Colonic mucosa (tissue), 4 donors: ENCODE measurements around the gene COQ9. TPM values are rescaled to one million over a fixed set of nuclear protein-coding genes. Genes with fewer than 3 reads are reported as not detected.
A peak's percentile ranks its signal among the peaks of the same experiment; 100 is the strongest.

Experiments
- DNase-seq: peaks from one replicate; pipeline ENCODE4 v3.0.0-alpha.2; 2020
- H3K27ac ChIP-seq: fragments of 200-600 bp; one replicate; pipeline ENCODE4 v1.8.0; 2021
- H3K27me3 ChIP-seq: fragments of 200-600 bp; one replicate; pipeline ENCODE4 v1.8.0; 2021
- H3K36me3 ChIP-seq: fragments of 200-600 bp; one replicate; pipeline ENCODE4 v1.8.0; 2021
- H3K4me1 ChIP-seq: fragments of 200-600 bp; one replicate; pipeline ENCODE4 v1.8.0; 2021; ENCODE audit warnings: mild to moderate bottlenecking
- H3K4me3 ChIP-seq: fragments of 200-600 bp; one replicate; pipeline ENCODE4 v1.8.0; 2021
- H3K9ac ChIP-seq, 2 donors: one replicate each; pipeline ENCODE4 v1.7.0; 2013; ENCODE audit warnings: control low read depth in 2 of 2, low read depth in 2 of 2, low read length in 2 of 2
- H3K9me3 ChIP-seq: fragments of 200-600 bp; one replicate; pipeline ENCODE4 v1.8.0; 2021
- intact Hi-C: fragments of 100-400 bp; cut with DNase I; formaldehyde crosslinking; loops from one replicate; pipeline ENCODE4 v1.14.1; 2022
- total RNA-seq, 2 donors: library from RNA; stranded (reverse); fragmentation: NEBNext Ultra II Directional in 1 of 2; extraction: Animal tissue kit (Norgen Biotek cat#: 25700) in 1 of 2; gene quantifications; one replicate each; pipeline ENCODE4 v1.2.1, GENCODE V29; 2021
- TF ChIP-seq, protein P1 (sequence below): fragments of 200-600 bp; IDR thresholded peaks from one replicate; pipeline ENCODE4 v1.8.0; 2022; ENCODE audit warnings: antibody characterized with exemption, mild to moderate bottlenecking
- donor health status: healthy.
- donor health status: DM: no; HTN: no; CAD: no.
- donor health status: DM: no; HTN: no; CAD: no.

Gene COQ9
- total RNA-seq, 2 donors from 2014 or later = 104 to 125 TPM

DNA sequence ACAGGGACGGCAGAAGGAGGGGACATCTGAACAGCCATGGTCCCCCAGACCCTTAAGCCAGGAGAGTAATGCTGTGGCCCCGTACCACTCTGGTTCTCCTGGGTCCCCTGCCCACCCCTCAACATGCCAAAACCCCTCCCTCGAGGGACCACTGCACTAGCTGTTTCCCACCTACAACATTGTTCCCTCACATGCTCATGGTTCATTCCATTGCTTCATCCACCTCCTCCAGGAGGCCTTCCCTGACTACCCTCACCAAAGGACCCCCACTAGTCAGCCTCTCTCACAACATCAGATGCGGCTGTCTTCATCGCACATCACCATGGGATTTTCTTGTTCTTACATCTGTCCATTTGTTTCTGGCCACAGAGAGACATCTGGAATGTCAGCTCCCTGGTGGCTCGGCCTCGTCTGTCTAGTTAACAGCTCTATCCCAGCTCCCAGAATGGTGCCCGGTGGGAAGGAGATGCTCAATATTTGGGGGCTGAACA, 37.3 kb downstream of the COQ9 start:
- Histone ChIP-seq H3K9ac (peak overlapping the region in 1 of 2 donors; percentile 84), H3K4me3 (no peak overlapping the region), H3K4me1 (peaks cover 9% of the 10 kb centered on the region), H3K27ac (no peak overlapping the region), H3K27me3 (no peaks in the 10 kb centered on the region), H3K36me3 (no peaks in the 10 kb centered on the region), H3K9me3 (no peaks in the 10 kb centered on the region)
- TF ChIP-seq, protein P1, sequence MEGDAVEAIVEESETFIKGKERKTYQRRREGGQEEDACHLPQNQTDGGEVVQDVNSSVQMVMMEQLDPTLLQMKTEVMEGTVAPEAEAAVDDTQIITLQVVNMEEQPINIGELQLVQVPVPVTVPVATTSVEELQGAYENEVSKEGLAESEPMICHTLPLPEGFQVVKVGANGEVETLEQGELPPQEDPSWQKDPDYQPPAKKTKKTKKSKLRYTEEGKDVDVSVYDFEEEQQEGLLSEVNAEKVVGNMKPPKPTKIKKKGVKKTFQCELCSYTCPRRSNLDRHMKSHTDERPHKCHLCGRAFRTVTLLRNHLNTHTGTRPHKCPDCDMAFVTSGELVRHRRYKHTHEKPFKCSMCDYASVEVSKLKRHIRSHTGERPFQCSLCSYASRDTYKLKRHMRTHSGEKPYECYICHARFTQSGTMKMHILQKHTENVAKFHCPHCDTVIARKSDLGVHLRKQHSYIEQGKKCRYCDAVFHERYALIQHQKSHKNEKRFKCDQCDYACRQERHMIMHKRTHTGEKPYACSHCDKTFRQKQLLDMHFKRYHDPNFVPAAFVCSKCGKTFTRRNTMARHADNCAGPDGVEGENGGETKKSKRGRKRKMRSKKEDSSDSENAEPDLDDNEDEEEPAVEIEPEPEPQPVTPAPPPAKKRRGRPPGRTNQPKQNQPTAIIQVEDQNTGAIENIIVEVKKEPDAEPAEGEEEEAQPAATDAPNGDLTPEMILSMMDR = no peak
- no peak for DNase-seq
- intact Hi-C loops = no loop called here

DNA sequence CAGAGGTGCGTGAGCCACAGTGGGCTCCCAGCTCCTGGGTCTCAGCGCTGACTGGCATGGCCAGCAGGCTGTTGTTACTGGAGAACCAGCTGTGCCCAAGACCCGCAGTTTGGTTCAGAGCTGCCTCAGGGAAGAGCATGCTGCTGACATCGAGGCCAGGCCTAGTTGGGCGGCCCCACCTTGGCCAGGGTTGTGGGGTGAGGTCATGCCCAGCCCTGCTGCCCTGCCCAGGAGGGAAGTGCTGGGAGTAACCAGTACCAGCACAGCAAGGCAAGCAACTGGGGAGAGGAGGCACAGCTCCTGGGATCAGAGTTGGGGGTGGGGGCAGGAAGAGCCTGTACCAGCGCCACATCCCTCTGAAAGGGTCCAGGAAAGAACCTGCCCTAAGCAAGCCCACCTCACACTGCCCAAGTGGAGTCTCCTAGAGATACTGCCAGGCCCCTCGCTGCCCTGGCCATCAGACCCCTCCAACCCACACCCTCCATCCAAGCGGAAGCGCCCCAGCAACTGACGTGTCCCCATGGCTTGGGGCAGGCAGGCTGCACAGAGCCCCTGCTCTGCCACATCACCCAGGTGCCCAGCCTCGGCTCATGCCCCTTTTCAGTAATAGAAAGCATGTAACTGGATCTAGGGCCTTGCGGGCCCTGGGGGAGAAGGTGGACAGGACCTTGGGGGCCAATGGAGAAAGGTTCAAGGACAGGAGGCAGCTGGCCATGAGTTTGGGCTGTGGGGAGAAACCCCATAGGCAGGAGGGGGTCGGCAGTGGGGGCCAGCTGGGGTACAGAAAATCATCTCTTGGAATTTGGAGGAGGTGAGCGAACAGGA, 38.0 kb downstream of the COQ9 start:
- intact Hi-C loops = no loop called here
- peak overlapping the region; percentile 84 to 91 for H3K9ac ChIP-seq
- peaks cover 5% of the 10 kb centered on the region for H3K4me1 ChIP-seq
- TF ChIP-seq, protein P1 = no peak
- peak; percentile 81 for DNase-seq
- H3K36me3 ChIP-seq = no peaks in the 10 kb centered on the region
- peak overlapping the region; percentile 63 for H3K27ac ChIP-seq
- no peaks in the 10 kb centered on the region for H3K27me3 ChIP-seq
- no peaks in the 10 kb centered on the region for H3K9me3 ChIP-seq
- peak overlapping the region; percentile 78 for H3K4me3 ChIP-seq

DNA sequence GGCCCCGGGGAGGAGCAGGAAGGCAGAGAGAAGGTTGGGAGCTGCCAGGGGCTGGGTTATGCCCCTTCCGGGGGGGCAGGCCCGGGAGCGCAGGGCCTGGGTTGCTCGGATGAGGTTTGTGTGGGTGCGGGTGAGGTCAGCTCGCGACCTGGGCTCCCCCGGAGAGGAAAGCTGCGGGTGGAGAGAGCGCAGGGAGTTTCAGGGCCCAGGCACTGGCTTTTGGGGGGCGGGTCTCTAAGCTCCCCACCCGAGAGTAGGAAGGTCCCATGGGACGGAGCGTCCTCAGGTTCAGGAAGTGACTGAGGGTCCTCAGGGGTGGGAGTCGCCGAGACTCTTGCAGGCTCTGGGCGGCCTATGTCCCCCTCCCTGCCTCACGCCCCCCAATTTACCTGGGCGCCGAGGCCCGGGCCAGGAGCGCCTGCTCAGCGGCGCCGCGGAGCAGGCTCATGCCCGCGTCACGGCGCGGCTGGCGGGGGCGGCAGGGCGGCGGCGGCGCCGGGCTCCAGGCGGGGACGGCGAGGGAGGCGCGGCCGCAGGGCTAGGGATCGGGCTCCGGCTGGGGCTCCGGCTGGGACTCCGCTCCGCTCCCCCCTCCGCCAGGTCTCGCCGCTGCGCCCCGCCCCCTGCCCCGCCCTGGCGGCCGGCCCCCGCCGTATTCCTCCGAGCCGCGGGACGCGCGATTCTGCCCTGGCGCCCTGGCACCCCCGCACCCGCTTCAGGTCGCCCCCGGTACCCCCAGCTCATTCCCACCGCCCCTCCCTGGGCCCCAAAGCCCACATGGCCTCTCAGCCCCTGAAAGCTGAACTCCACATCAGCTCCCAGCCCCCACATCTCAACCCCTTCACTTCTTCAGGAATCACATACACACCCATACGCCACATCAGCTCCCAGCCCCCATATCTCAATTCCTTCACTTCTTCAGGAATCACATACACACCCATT, 38.9 kb downstream of the COQ9 start, which contains the start of gene DOK4:
TSS of gene DOK4 (minus strand) at position 578 of the 942 bp plus-strand sequence. CDS start 6,986 bp downstream, outside the sequence.
- peak; percentile 88 for DNase-seq
- intact Hi-C loops = no loop called here
- no peaks in the 10 kb centered on the region for H3K27me3 ChIP-seq
- TF ChIP-seq, protein P1 = no peak
- peak within 1 kb of the TSS; percentile 84 to 91 for H3K9ac ChIP-seq
- H3K4me3 ChIP-seq = peak within 1 kb of the TSS; percentile 78
- peak within 1 kb of the TSS; percentile 63 for H3K27ac ChIP-seq
- H3K9me3 ChIP-seq = no peaks in the 10 kb centered on the region
- no peaks in the 10 kb centered on the region for H3K36me3 ChIP-seq
- peaks cover 4% of the 10 kb centered on the region for H3K4me1 ChIP-seq

DNA sequence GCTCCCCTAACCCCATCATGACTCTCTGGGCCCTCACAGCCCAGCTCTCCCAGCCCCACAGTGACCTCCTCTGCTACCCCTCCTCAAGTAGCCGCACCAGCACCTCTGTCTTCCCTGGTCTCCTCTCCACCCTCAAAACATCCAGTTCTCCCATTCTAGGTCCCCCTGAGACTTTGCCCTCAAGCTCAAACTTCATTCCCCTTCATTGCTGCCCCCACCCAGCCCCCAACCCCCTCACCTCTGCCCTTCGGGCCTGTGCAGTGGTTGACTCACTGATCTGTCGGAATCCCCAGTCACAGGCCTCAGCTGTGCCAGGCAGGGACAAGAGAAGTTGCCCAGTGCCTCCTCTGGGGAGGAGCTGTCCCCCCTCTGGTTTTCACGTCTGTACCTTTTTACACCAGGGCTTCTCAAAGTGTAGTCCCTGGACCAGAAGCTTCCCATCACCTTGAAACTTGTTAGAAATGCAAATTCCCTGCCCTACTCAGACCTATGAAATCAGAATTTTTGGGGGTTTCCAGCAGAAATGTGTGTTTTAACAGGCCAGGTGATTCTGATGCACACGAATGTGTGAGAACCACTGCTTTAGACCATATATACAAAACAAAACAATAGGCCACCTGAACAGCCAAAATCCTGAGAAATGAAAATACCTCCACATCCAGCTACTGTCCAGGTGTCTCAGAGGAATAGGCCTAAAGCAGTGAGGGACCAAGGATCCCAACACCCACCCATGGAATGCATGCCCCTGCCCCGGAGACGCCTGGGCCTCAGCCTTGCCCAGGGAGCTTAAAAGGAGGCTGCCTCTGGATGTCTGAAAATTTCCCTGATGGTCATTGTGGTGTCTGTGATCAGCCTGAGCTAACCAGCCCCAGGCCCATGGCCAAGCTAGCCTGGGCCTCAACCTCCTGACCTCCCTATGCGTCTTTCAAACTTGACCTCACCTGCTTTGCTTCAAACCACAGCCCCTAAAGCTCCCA, 39.9 kb downstream of the COQ9 start:
- Histone ChIP-seq H3K9ac (peak overlapping the region in 1 of 2 donors; percentile 40), H3K27me3 (no peaks in the 10 kb centered on the region), H3K36me3 (no peaks in the 10 kb centered on the region), H3K4me3 (peak overlapping the region; percentile 15), H3K27ac (no peak overlapping the region), H3K4me1 (peaks cover 4% of the 10 kb centered on the region), H3K9me3 (no peaks in the 10 kb centered on the region)
- TF ChIP-seq, protein P1 = no peak
- DNase-seq = no peak
- intact Hi-C loops = no loop called here
